GM23248 (cell line): Measurements from ENCODE around the gene VCY.
"Not testable (repeated sequence)": the region's sequence is repeated elsewhere in the genome, so short reads cannot be mapped to it uniquely, and the experiment has no call there.

Experiments used
- EZH2 ChIP-seq: fragments of 200-600 bp; sonication (generic); IDR thresholded peaks from 2 replicates; pipeline ENCODE4 v1.6.1; 2018; ENCODE audit warnings: antibody characterized with exemption, mild to moderate bottlenecking; ENCODE audit not compliant: insufficient read depth, poor library complexity, severe bottlenecking
- EZH2phosphoT487 ChIP-seq: fragments of 200-600 bp; sonication (generic); IDR thresholded peaks from 2 replicates; pipeline ENCODE4 v1.6.1; 2018; ENCODE audit warnings: antibody characterized with exemption, moderate library complexity, mild to moderate bottlenecking, low read depth; ENCODE audit not compliant: insufficient read depth

GRCh38 chrY:13942406-13942805, 43.9 kb downstream of the VCY start:
- not testable (repeated sequence) for TF ChIP-seq EZH2, EZH2phosphoT487
